Neural cell (in vitro differentiated cells): Measurements from ENCODE around the gene GDPD3.

Experiments
- EP300 ChIP-seq: fragments of 450-650 bp; conservative IDR thresholded peaks from 2 replicates; pipeline ENCODE4 v1.6.1; 2014; ENCODE audit warnings: antibody characterized with exemption, mild to moderate bottlenecking, moderate library complexity; ENCODE audit not compliant: poor library complexity, severe bottlenecking
- MXI1 ChIP-seq: fragments of 450-650 bp; conservative IDR thresholded peaks from 2 replicates; pipeline ENCODE4 v1.6.1; 2014; ENCODE audit warnings: antibody characterized with exemption, mild to moderate bottlenecking; ENCODE audit not compliant: poor library complexity, severe bottlenecking
- POLR2AphosphoS5 ChIP-seq: IDR thresholded peaks from 2 replicates; pipeline ENCODE4 v1.6.1; 2012
- RAD21 ChIP-seq: fragments of 450-650 bp; conservative IDR thresholded peaks from 2 replicates; pipeline ENCODE4 v1.6.1; 2014; ENCODE audit warnings: antibody characterized with exemption, mild to moderate bottlenecking, moderate library complexity
- TAF1 ChIP-seq: IDR thresholded peaks from 2 replicates; pipeline ENCODE4 v1.6.1; 2012; ENCODE audit warnings: low read depth
- TF ChIP-seq, protein P1 (sequence below): fragments of 450-650 bp; IDR thresholded peaks from 2 replicates; pipeline ENCODE4 v1.5.1; 2014; ENCODE audit warnings: antibody characterized with exemption, mild to moderate bottlenecking, moderate library complexity; ENCODE audit not compliant: poor library complexity, severe bottlenecking

DNA sequence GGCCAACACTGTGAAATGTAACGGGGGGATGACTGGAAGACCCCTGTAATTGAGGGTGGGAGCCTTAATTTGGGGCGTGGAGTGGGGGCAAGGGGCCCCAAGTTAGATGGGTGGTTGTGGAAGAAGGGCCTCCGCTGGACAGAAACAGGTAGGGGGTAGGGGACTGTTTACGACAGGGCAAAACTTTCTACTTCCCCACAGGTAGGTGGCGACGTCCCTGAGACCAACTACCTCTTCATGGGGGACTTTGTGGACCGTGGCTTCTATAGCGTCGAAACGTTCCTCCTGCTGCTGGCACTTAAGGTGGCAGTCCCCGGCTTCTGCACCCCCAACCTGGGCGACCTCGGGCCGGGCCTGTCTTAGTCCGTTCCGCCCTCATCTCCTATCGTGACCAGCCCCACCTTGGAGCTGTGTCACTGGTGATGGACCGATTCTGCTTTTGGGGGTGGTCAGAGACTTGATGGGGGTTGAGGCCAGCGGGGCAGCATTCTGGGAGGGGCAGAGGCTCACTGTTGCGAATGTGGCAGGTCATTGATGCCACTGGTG lies 30.7 kb downstream of the GDPD3 start:
- TF ChIP-seq, protein P1, sequence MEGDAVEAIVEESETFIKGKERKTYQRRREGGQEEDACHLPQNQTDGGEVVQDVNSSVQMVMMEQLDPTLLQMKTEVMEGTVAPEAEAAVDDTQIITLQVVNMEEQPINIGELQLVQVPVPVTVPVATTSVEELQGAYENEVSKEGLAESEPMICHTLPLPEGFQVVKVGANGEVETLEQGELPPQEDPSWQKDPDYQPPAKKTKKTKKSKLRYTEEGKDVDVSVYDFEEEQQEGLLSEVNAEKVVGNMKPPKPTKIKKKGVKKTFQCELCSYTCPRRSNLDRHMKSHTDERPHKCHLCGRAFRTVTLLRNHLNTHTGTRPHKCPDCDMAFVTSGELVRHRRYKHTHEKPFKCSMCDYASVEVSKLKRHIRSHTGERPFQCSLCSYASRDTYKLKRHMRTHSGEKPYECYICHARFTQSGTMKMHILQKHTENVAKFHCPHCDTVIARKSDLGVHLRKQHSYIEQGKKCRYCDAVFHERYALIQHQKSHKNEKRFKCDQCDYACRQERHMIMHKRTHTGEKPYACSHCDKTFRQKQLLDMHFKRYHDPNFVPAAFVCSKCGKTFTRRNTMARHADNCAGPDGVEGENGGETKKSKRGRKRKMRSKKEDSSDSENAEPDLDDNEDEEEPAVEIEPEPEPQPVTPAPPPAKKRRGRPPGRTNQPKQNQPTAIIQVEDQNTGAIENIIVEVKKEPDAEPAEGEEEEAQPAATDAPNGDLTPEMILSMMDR = no peak
- TF ChIP-seq RAD21 (no peak), POLR2AphosphoS5 (no peak), TAF1 (no peak), EP300 (no peak), MXI1 (no peak)
